RCC 7860 (cell line): ENCODE measurements around the gene KIAA2012.
A peak's percentile ranks its signal among the peaks of the same experiment; 100 is the strongest.

Experiments used
- DNase-seq: peaks from one replicate; pipeline ENCODE4 v3.0.0-alpha.2; 2015; ENCODE audit warnings: low spot score
- FAIRE-seq: peaks from 2 replicates; lab custom pipeline; 2012; peaks lifted over from hg19 to GRCh38; lab: Jason Lieb, UNC

KIAA2012 gene

GRCh38 chr2:202079310-202079709, 6.3 kb downstream of the KIAA2012 start:
- FAIRE-seq (no peak), DNase-seq (no peak)

GRCh38 chr2:202084265-202084664, 11.2 kb downstream of the KIAA2012 start:
- DNase-seq, result no peak
- FAIRE-seq, result no peak

GRCh38 chr2:202088777-202089176, 15.7 kb downstream of the KIAA2012 start:
- DNase-seq, result no peak
- FAIRE-seq, result no peak

DNA sequence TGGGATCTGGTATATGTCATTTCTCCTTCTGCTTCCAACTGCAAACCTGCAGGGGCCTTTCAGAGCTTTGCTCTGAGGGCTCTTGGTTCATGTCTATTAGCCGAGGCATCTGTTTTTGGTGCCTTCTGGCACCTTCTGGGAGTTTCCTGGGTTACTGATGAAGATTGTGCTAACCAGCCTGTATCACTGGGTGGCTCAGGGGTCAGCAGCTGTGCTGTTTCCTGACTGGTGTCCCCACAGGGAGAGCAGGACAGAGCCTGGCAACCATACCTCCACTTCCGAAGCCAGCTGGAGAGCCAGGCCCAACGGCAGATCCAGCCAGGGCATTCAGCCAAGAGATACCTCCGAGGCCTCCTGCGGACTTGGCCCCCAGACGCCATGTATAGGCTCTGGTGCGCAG, 17.5 kb downstream of the KIAA2012 start:
- FAIRE-seq, result no peak
- no peak for DNase-seq

DNA sequence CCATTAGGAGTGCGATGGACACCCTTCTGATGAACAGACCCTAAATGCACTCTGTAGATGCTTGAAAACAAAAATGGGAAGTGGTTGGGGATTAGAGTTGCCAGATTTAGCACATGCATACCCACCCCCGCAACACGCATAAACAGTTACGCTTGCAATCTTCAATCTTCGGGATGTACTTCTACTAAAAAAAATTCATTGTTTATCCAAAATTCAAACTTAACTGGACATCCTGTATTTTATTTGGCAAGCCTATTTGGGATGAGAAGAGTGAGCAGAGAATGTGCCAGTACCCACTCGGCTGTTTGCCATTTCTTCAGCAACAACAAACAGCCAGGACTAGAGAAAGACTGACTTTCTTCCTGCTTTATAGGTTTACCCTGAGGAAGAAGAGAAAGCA, 18.4 kb downstream of the KIAA2012 start:
- DNase-seq (no peak), FAIRE-seq (no peak)

GRCh38 chr2:202094426-202094986, 21.5 kb downstream of the KIAA2012 start:
- FAIRE-seq, result no peak
- DNase-seq, result no peak

DNA sequence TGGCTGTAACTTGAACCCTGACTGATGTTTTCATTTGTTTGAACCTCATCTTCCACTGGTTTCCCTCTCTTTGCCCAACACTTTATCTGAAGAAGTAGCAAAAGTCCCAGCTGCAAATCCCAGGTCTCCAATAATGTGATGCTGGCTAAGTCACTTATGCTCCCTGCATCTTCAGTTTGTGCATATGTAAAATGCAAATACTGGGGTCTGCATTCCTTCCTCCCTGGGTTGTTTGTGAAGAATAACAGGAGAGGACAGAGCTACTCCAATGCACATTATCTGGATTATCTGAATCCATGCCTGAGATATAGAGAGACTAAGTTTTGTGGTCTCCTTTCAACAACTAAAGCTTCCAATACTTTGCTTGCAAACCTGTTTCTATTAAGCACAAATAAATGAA, 22.2 kb downstream of the KIAA2012 start:
- no peak for FAIRE-seq

GRCh38 chr2:202096736-202097135, 23.7 kb downstream of the KIAA2012 start:
- FAIRE-seq, result no peak
- no peak for DNase-seq

More for the DNA sequence above, 22.2 kb downstream of the KIAA2012 start:
- DNase-seq, result no peak

DNA sequence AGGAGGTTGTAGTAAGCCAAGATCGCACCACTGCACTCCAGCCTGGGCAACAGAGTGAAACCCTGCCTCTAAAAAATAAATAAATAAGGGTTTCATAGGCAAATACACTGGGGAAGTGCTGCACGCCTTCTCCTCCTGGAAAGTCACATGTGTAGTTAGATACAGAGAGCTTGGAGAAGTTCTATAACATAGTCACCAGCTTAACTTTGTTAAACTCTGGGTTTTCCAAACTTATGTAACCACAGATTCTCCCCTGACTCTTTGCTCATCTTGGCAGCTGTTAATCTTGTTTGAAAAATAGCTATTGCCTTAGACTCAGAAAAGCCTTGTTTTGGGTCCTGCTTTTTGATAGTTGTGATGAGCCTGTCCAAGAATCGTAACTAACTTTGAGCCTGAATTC, 25.2 kb downstream of the KIAA2012 start:
- DNase-seq (no peak), FAIRE-seq (no peak)

- FAIRE-seq, result no peak
- DNase-seq, result no peak
These were observed 26.5 kb downstream of the KIAA2012 start for GRCh38 chr2:202099515-202099914.

DNA sequence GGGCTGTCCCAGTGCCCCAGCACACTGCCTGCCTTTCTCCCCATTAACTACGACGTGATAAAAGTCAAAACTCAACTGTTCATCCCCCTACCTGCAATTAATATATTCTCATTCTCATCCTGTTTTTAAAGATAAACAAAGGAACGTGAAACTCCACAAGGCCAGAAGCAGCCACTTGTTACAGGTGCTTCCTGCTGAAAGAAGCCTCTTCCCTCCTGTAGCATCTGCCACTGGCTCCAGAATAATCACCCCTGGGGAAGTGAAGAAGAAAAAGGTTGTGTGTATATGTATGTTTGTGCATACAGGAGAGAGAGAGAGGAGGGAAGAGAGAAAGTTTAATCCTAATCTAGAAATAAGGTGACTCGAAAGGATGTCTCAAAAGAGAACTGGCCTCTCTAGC, 27.1 kb downstream of the KIAA2012 start:
- no peak for FAIRE-seq
- DNase-seq, result no peak

DNA sequence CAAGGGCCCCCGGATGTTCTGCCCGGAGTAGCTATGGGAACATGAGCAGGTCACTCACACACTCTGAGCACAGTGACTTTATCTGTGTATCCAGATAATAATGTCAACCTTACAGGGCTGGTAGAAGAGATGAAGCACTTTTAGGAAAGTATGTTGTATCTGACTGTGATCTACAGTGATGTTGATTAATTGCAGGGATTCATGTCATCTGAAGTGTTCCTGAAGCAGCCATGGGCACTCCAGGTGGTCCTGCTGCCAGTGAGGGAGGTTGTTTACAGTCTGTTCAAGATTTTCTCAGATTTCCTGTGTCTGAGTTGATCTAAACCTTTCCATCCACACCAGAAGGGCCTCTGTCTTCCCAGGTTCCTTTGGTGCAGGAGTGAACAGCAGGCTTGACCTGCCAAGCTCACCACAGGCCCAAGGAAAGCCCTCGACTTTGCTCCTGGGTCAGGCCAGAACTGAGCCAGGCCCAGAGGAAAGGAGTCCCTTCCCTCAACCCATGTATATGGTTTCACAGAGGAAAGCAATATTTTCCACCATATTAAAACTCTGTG, 28.0 kb downstream of the KIAA2012 start:
- FAIRE-seq, result no peak

GRCh38 chr2:202102425-202103000, 29.5 kb downstream of the KIAA2012 start:
- FAIRE-seq (no peak), DNase-seq (no peak)

More for the DNA sequence above, 28.0 kb downstream of the KIAA2012 start:
- DNase-seq, result no peak

DNA sequence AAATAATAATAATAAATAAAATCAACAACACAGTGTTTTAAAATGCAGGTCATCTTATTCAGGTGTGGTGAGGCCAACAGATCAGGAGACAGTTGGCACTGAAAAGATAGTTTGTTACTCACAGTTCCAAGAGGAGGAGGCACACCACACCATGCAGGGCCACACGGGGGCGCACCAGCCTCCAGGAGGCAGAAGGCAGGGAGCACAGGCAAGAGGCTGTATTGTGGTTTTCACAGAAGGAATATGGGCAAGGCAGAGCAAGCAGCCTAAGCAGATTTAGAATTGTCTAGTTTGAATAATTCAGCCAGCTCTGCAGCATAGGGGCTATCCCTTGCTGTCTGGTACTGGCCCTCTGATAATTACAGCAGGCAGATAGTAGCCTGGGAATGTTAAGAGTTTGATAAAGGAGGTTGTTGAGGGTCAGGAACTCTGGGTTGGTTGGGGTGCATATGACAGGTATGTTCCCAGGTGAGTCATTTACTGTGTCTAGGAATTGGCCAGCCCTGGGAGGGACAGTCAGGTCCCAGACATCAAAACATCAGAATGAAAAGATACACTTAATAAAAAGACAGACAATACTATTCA, 31.3 kb downstream of the KIAA2012 start:
- no peak for FAIRE-seq
- peak; percentile 23 for DNase-seq

DNA sequence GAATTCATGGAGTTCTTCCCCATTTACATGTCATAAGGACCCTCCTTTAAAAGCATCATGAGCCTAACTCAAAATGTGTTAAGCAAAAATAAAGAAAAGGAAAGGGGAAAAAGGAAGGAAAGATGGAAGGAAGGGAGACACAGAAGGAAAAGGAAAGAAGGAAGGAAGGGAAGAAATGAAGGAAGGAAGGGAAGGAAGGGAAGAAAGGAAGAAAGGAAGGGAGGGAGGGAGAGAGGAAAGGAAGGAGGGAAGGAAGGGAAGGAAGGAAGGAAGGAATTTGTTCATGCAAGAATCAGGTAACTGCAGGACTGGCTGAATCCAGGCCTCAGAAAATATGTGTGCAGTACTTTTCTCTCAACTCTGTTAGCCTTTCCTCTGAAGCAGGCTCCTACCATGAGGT, 32.0 kb downstream of the KIAA2012 start:
- DNase-seq, result no peak
- no peak for FAIRE-seq

- DNase-seq (no peak), FAIRE-seq (no peak)
These were observed 35.3 kb downstream of the KIAA2012 start for GRCh38 chr2:202108345-202108744.

- no peak for FAIRE-seq
- DNase-seq, result no peak
These were observed 36.2 kb downstream of the KIAA2012 start for GRCh38 chr2:202109139-202109736.

- DNase-seq (no peak), FAIRE-seq (no peak)
These were observed 36.7 kb downstream of the KIAA2012 start for GRCh38 chr2:202109737-202110184.

DNA sequence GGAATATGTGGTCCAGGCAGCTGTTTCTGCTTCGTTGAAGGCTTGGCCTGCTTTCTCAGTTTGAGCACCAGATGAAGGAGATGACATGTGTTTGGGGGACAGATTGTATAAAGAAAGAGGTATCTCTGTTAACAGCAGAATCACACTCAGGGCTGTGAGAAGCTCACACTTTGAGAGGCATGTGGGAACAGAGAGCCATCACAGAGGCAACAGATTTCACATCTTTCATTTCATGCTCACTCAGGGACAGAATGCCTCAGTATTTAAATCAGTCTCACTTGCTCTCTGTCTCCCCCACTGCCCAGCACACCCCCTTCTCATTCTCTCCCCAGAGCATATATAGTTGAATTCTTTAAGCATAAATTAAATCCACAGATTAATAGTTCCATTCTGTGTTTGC, 37.4 kb downstream of the KIAA2012 start:
- DNase-seq (no peak), FAIRE-seq (no peak)

DNA sequence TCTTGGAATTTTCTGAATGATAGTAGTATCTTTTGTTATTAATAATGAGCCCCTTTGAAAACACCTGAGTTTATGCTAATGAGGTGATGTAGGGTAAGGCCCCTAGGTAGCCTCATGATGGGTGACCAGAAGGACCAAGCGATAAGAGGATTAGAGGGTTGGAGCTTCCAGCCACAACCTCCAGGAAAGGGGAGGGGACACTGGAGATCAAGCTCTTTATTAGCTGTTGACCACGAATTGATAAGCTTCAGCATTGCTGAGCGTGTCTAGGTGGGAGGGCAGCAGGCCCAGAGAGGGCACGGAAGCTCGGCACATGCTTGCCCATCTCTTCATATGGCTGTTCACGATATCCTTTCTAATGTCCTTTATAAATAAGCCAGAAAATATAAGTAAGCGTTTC, 39.0 kb downstream of the KIAA2012 start:
- DNase-seq, result no peak
- FAIRE-seq, result no peak

DNA sequence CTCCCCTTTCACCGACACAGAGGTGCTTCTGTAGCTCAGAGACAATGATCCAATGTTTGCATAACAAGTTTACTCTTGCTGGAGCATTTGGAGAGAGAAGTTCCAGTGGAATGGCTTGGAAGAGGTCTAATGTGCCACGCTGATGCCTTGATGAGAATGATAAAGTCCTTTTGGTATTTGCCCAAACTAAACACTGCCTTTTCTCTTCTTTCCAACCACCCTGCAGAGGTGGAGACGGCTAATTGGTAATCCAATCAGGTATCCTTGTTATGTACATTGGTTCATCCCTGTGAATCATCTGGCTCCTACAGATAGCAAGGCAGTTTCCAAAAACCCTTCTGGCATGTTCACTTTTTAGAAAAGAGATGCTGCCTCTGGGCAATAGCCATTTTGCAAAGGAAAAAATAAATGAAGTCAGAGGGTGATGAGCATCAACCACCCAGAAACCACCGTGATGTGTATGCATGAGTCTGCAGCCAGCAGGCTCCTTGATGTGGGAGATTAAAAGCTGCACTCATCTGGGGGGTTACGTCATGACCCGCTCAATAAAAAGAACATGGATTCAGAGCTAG, 40.6 kb downstream of the KIAA2012 start:
- FAIRE-seq (no peak), DNase-seq (no peak)

DNA sequence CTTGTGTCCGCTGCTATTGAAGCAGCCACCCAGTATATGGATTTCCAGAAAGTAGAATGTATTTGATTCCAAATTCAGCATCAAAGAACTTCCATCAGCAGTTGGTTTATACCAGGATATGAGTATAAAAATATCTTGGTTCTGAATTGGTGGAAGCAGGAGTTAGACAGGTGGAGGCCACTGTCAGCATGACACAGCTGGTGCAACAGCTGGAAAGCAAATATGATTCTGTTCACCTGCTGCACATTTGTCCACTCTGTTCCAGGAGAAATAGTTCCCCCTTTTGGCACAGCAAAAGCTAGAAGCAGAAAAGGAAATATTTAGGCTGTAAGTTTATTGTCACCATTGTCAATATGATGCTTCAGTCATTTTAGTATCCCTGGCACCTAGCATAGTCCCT, 41.2 kb downstream of the KIAA2012 start:
- FAIRE-seq (no peak), DNase-seq (no peak)
